HG03064 (cell line): ENCODE data around the gene OR2T8.

Experiments
- ATAC-seq: cut with Tn5 transposase; IDR thresholded peaks from one replicate; pipeline ENCODE4 v1.9.1; 2021; ENCODE audit warnings: low read depth; ENCODE audit not compliant: unreplicated experiment

The OR2T8 gene

DNA sequence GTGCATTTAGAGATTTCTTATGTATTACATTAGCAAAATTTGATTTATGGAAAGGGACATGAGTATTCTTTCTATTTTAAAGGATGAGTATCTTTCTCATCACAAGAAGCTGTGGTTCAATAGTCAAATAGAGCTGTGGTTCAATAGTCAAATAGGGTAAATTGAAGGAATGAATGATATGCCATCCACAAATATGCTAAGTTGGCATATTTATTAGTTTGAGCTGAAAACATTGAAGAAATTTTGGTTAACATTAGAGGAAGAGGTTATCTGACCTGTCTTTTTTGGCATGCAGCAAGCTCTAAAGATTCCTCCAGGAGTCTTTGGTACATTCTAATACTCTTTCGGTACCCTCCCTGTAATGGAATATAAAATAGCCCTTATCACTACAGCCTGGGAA lies 33.4 kb downstream of the OR2T8 start:
- ATAC-seq, result no peak

GRCh38 chr1:247961791-247962190 lies 41.7 kb downstream of the OR2T8 start:
- ATAC-seq, result no peak

DNA sequence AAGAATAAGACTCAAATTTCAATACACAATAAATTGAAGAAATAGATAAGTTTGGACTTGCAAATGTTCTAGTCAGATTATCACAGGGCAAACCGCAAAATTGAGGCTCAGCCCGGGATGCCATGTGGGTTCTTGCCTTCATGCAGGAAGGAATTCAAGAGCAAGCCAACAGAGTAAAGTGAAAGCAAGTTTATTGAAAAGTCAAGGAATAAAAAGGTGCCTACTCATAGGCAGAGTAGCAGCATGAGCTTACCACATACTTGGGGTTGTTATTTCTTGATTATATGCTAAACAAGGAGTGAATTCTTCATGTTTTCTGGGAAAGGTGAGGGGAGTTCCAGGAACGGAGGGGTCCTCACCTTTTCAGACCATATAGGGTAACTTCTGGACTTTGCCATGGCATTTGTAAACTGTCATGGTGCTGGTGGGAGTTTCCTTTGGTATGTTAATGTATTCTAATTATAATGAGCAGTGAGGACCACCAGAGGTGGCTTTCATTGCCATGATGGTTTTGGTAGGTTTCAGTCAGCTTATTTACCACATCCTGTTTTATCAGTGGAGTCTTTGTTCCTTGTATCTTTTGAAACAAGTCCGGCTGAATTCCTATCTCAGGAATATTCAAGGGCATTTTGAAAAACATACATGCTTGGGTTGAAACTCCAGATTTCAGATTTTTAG lies 43.0 kb downstream of the OR2T8 start:
- ATAC-seq, result no peak

DNA sequence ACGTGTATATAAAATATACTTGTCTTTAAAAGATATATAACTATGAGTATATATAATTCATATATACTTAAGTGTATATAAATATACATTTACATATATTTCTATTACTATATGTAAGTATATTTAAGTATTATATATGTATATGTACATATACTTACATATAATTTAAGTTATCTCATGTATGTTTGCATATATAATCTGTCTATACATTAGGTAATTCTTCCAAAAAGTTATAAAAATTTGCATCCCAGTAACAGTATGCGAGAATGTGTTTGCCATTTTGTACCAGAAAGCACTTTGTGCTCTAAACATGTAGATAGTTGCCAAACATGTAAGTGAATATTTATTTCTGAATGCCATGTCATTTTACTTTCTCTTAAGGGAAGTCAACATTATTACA lies 44.9 kb downstream of the OR2T8 start, which contains the start of gene OR2AK2:
TSS of gene OR2AK2 (plus strand) at position 301 of the 400 bp plus-strand sequence. CDS start 144 bp downstream, outside the sequence.
- ATAC-seq, result no peak

DNA sequence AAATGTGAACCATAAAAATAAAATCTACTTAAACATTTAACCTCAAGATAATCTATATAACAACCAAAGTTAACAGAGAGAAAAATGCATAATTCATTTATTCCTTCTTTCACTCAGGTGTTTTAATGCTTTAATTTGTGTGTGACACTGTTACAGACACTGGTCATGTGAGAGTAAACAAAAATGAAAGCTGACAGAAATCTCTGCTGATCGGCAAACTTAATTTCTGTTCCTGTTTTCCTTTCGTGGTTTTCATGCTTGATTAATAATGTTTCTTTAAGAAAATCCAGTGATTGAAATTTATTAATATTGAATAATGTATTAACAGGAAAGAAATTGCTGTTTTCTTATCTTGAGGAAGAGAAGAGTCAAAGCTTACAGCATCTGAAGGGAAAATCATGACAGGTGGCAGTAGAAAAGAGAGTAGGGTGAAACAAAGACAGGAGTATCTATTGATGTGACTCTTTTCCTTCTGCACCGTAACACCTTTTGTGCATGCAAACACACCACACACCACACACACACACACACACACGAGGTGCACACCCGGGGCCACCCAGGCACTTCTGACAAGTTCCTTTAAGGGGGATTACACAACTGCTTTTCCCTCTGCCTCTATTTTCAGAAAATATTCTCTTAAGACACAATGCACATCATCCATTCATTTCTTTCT lies 46.6 kb downstream of the OR2T8 start:
- peak; percentile 90 for ATAC-seq
